Iris pigment epithelial cell (primary cell): Measurements from ENCODE around the gene ABHD14A.

Experiments used
- DNase-seq: peaks from one replicate; pipeline ENCODE4 v3.0.0-alpha.2; 2011; ENCODE audit warnings: low read depth

Gene ABHD14A

DNA sequence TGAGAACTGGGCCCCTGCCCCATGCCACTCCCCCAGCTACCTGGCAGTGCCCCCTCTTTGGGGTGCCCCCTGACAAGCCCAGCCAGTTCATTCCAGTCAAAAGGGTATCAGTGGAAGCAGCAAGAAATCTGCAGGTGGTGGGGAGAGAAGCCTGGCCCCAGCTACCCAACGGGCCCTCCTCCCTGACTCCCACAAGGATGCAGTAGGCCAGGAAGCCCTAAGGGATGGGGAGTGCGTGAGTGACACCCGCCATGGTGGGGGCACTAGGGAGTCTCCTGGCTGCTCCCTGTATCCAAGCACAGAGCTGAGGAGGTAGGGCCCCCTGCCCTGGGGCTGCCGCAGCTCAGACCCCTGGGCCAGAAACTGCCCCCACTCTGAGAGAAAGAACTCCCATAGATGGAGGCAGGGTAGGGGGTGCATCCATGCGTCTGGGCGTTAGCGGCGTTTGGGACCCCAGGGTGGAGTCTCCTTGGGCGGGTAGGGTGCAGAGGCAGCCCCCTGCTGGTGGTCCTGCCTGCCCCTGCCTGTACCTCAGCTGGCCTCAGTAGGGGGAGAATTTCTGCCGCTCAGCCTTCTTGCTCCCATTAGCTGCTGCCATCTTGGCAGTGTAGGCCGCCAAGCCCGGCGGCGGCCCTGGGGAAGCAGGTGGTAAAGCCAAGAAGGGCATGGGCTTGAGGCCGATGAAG is 17.2 kb upstream of the ABHD14A start:
- no peak for DNase-seq

DNA sequence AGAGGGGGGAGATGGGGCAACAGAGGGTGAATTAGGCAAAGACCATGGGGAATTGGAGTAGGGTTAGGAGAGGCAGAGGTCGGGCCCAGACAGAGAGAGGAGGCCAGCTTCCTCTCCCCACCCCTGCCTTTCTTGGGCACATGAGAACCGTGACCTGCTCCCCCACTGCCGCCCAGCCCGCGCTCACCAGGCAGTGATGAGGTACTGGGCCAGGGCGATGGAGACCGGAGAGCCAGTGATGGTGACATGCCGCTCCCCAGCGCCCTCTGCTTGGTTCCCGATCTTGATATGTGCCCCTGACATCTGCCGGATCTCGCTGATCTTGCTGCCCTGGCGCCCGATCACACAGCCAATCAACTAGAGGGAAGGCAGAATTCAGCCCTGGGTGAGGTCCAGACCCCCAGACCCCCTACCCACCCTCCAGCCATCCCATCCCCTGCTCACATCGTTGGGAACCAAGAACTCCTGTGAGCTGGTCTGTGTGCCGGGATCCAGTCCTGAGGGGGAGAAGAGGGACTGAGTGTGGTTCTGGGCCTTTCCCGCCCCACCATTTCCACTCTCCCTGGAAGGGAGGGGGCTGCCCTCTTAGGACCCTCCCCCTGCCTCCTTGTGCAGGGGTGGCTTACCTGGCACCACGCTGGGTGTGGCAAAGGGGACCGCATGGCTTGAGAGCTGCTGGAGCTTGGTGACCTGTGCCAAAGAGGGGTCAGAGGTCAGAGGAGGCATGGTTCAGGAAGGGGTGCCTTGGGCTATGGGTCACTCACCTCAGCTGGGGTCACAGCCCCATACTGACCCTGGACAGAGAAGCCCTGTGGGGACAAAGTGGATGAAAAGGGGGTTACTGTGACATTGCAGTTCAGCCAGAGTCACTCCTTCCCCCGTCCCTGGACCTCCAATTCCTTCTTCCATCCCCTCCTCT is 16.0 kb upstream of the ABHD14A start:
- DNase-seq = no peak

DNA sequence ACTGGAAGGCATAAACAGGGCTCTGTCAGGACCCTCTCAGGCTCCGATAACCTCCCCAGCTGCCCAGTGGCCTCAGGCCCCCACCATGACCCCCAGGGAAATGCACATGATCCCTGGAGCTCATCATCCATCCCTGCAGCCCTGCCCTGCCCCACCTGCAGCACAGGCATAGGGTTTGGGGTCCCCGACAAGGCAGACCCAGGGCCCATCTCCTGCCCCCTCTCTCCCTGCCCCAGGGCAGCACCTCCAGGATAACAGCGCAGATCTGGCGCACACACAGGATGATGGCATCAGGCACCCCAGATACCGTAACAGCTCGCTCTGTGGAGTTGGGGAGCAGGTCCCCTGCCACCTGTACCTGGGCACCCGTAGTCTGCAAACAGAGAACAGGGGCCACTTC is 15.2 kb upstream of the ABHD14A start:
- DNase-seq = no peak

DNA sequence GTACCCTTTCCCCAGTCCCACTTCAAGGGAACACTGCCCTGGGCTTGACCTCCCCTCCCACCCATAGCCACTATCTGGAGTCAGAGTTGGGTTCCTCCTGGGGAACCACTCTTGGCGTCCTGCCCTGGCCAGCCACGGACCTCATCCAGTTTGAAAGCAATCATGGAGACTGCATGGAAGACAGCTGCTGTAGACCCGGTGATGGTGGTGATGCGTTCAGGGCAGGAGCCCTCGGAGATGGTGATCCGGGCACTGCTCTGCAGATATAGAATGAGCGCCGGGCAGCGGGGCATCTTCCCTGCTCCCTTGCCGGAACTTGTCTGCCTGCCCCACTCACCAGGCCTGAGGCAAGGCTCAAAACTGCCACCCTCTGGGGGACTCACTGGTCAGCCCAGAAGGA is 14.5 kb upstream of the ABHD14A start:
- no peak for DNase-seq

DNA sequence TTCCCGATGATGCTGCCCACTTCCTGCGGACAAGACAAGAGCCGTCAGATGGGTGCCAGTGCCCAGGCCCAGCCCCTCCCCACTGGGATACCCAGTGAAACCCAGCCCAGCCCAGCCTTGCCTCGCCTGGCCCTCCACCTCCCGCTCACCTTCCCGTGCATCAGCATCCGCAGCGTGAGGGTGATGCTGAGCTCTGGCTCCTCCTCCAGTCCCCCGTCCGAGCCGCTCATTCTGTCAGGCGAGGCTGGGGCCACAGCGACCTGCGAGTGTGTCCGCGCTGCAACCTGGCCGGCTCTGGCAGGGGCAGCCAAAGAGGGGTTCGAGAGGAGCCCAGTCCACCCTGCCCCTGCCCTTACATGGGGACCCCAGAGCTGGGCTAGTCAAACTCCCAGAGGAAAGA is 13.9 kb upstream of the ABHD14A start:
- DNase-seq = no peak

DNA sequence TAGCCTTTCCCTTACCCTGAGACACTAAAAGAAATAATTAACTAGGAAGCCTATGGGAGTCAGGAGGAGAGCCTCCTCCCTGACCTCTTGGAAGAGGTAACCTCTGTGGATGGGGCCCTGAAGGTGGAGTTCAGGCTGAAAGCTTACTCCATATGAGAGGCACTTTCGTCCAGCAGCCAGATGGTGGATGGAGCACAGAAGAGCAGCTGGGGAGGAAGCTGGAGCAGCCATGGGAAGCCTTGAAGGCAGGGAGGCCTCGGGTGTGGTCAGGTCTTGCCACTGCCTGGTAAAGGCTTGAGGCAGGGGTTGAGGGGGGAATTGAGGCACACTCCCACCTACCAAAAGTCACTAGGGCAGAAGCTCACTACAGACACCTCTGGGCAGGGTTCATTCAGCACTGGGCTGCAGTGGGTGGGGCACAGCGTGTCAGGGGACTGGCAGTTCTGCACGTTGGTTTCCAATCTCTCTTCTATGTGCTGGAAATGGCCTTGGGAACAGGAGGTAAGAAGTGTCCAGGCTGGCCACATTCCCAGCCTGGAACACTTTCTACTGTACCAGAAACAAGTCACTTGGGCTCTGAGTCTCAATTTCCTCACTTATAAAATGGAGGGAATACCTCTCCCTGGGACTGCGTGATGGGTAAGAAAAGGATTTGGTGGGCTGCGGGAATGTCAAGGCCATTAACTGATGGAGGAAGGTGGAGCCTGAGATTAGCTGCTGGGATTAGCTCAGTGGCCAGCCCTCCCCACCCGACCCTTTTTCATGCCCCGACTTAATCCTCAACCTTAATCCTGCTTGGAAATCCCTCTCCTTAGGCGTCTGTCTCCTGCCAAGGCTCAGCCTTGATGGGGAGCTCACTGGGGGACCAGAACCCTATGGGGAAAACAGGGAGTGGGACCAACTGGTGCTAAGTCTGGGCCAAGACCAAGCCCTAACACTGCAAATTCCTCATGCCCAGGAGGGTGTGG is 13.0 kb upstream of the ABHD14A start:
- DNase-seq = no peak

DNA sequence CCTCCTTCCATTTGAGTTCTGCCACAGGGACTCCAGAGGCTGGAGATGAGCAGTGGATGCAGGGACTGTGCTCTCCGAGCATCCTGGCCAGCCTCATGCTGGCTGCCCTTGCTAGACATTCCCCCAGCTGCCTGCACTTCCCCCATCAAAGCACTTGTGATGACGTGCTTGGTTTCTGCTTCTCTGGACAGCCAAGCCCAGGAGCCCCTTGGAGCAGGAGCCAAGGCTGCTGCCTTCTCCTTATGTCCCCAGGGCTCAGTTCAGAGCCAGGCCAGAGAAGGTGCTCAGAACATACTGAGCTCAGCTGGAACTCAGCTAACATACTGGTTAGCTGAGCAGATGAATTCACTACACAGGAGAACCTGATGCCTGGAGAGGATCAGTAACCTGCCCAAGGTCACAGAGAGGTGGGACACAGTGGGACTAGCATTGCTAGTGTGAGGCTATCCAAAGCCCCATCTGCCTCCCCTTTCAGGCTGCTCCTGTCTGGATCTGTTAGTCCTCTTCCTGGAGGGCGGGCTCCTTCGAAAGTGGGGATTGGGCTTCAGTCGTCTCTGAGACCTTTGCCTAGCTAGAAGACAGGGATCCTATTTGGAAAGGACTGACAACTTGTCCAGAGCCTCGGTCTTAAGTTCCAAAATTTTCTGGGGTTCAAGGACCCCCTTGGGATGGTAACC is 11.9 kb upstream of the ABHD14A start:
- DNase-seq = peak; percentile 12

DNA sequence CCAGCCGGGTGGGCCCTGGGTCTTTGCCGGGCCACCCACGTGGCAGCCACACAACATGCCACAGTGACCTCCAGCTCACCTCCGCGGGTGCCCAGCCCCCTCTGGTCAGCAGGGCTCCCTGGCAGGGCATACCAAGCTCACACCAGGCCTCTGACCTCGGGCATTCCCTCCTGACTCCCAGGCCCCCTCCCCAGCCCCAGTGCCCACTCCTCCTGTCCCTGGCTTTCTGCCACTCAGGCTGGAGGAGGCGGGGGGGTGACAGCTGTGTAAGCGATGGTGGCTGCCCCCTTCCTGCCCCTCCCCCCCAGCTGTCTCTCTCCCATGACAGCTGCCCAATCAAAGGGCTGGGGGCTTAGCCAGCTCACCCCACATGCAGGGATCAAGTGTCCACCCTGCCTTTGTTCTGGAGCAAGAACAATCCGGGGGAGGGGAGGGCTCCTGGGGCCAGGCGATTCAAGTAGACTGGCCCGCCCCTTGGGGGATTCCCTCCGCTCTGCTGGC is 10.9 kb upstream of the ABHD14A start:
- no peak for DNase-seq

DNA sequence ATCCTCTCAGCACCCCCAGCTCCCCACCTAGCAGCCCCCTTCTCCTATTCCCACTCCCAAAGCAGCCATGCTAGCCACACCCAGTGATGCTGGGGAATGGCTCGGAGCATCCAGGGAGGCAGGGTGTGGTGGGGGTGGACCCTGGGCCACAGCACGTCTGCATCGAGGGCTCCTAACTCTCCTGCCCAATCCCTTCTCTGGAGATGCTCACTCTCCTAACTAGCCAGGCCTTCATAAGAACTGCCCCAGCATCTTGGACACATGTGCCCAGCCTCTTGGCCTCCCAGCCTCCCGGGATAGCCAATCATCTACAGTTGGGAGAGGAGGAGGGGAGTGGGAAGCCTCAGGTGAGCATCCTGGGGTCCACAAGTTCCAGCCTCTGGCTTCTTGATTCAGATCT is 10.3 kb upstream of the ABHD14A start:
- no peak for DNase-seq

DNA sequence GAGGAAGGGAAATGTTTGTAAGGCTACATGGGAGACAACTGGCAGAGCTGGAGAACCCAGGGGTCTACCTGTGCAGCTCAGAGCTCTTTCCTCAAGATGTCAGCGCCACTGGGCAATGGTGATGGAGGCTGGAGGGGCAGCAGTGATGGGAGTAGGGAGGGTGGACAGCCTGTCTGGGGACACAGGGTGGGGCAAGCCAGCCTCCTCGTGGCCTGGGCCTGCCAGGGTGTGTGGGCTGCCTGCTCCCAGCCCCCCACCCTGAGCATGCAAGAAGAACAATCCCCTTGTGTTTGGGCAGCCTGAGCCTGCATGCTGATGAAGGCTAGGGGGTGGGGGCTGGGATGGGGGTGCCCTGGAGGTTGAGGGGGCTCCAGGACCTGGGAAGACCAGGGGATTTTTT is 8.8 kb upstream of the ABHD14A start:
- no peak for DNase-seq

DNA sequence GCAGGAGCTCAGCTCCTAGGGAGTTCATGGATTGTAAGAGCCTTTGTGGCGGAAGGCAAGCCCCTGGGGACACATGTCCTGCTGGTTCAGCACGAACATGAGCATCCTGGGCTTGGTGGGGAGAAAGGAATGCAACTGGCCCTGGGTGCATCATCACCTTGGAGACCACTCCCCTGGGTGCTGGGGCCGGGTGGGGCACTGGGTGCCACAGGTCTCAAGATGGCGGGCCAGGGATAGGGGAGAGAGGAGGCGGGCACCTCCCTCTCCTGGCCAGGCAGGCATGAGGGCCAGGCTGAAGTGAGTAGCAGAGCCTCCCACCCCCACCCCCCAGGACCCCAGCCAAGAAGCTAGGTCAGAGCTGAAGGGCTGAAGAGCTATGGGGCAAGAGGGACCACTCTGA is 8.4 kb upstream of the ABHD14A start:
- no peak for DNase-seq

DNA sequence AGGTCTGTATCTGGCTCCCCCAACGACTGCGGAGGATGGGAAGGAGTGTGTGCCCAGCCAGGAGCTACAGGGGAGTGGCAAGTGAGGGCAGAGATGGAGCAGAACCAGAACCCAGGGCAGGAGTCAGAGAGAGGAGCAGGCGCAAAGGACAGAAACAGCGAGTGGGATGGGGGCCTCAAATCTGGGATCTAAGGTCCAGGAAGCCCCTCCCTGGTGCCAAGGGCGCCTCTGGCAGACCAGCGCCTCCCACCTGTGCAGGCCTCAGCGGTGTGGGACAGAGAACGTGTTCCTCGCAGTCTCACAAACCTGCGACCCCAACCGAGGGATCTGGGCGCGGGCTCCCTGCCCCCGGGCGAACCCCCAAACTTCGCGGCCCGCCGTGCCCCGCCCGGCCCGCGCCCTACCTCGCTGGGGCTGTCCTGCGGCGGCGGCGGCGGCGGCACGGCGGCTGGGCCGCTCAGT is 7.9 kb upstream of the ABHD14A start:
- DNase-seq = no peak

DNA sequence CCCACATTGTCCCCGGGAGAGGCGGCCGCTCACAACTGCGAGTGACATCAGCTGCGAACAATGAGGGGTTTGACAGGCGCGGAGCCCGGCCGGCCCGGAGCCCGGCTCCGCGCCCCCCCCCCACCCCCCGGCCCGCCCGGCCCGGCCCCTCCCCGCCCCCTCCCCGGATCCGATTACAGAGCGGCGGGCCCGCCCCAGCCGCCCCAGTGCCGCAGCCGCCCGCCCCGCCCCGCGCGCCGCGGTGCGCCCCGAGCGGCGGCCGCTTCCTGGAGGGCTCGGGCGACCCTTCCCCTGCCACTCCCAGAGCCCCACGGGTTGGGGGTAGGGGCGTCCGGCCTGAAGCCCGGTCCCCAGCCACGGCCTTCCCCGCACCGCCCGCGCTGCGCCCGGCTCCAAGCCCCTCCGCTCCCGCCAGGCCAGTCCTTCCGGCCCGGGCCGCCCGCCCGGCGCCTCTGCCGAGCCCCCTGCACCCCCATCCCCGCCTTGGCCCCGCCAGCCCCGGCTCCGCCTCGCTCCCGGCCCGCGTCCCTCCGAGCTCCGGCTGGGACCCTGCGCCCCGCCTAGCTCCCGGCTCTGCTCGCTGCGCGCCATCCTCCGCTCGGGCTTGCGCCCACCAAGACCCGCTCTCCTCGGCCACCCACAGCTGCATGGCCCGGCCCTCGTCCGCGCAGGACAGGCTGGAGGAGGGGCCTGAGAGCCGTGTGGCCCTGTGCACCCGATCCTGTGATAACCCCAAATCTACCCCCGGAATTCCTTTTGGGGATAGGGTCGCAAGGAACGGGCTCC is 7.3 kb upstream of the ABHD14A start, which contains the start of gene PCBP4:
TSS of gene PCBP4 (minus strand) at position 71 of the 786 bp plus-strand sequence. CDS start 6,214 bp downstream, outside the sequence.
- DNase-seq = peak; percentile 24

DNA sequence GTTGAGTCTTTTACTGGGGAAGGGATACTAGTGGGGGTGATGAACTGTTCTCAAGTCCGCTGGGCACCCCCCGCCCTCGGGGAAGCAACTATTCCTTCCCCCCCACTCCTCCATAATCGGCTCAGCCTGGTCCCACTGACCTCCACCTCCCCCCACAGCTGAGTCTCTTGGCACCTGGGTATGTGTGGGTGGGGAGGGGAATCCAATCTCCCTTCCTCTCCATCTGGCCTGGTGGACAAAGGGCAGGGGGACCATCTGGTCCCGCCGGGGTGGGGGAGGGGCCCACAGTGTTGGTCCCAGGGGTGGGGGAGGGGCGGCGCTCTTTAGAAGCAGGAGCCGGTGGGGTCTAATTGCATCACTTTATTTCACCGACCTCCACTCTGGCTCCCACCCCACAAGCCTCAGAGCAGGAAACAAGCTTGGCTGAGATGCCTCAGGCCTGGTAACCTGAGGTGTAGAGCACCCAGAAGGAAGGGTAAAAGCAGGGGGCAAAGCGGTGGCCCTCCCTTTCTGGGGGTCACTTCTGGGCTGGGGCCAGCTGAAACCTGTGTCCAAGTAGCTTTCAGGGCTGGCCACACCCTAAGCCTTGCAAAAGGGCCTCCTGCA is 6.6 kb upstream of the ABHD14A start:
- DNase-seq = no peak

DNA sequence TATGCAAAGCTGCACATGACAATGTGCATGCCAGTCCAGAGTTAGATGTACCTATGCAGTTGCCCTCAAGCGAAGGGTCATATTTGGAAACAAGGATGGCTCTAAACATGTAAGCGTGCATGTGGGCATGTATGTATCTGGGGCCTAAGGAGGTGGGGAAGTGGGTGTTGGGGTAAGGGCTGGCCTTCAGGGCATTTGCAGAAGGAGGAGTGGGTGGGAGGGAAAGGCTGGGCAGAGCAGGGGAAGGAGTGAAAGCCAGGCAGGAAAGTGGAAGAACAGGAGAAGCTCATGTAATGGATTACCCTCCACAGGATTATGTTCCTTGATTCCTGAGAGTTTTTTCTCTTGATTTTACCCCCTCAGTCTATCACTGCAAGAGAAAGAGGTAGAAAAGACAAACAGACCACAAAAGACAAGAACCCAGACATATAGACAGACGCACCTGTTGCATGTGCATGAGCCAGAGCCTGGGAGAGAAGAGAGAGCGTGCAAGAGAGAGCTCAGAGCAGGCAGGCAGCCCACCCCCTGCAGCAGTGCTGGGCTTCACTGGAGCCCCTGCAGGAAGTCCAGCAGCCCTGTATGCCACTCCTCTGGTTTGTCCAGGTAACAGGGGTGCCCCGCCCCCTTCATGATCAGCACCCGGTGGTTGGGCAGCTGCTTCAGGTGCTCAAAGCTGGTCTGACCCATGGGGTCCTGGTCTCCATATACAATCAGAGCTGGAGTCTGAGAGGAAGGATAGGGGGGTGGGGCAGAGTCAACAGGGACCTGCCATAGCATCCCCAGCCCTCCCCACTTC is 5.8 kb upstream of the ABHD14A start:
- no peak for DNase-seq

DNA sequence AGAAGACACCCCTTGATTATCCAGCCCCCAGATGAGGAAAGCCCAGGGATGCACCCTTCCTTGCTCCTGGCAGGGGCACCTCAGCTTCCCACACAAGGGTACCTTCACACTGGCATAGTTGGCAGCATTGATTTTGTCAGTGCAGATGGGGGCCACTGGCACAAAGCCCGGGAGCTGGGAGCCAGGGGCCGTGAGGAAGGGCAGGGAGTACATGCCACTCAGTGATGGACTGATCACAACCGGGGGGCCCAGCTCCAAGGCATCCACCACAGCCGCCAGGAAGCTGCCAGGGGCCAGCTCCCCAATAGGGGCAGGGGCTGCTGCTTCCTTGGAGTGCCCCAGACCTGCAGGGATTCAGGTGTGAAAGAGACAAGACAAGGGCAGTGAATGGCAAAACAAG is 5.0 kb upstream of the ABHD14A start:
- no peak for DNase-seq

DNA sequence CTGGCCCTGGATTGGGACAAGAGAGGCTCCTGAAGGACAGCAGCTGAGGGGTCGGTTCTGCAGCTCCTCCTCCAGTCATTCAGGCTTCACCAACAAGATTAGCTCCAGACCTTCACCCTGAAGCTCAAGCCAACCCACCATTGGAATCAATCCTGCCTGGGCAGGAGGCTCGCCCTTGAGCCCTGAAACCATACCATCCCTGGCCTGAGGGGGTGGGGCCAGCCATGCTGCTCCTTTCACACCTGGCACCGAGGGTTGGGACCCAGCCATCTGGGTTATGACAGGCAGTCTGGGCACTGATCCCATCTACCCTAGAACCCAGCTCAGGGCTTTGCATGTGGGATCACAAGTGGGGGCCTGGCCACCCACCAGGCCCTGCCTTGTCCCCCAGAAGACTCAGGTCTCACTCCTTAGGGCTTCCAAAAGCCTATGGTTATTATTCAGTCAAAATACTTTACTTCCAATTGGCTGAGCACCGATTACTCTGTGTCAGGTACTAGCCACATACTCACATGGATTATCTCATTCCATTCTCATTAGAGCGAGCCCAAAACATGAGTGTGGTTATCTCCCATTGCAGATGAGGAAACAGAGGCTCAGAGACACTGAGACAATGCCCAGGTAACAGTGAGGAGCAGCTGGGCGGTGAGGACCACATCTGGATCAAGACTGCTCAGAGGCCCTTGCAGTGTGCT is 4.1 kb upstream of the ABHD14A start:
- no peak for DNase-seq

DNA sequence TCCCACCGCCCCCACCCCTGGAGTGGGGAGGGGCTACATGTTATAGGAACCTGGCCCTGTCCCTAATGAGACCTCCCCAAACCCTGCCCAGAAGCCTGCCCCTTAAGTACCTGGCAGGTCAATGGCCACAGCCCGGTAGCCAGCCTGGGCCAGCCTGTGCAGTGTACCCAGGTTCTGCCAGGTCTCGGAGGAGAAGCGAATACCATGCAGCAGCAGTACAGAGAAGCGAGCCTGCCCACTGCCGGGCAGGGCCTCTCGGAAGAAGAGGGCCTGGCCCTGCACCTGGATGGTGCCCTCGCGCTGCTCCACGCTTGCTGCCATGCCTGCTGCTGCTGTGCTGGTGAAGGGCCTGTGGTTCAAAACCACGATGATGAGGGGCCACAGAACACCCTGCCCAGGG is 3.5 kb upstream of the ABHD14A start:
- DNase-seq = no peak
